PFSK-1 (cell line): ENCODE data around the gene LDLRAD4.

Experiments
- FOXP2 ChIP-seq: optimal IDR thresholded peaks from 2 replicates; pipeline ENCODE3; 2011; ENCODE audit warnings: borderline replicate concordance, control low read depth, inconsistent platforms; ENCODE audit not compliant: insufficient read depth; ENCODE audit errors: extremely low read length, extremely low read depth
- POLR2AphosphoS5 ChIP-seq: IDR thresholded peaks from 2 replicates; pipeline ENCODE4 v1.6.1; 2012; ENCODE audit warnings: low read depth, mild to moderate bottlenecking, control low read depth, low read length, moderate library complexity
- REST ChIP-seq, 2 experiments: IDR thresholded peaks; 2 replicates each; pipeline versions ENCODE4 v1.6.1 to v1.8.0; 2011 to 2012; ENCODE audit warnings: low read depth in 2 of 2, low read length in 2 of 2, control low read depth in 1 of 2, inconsistent platforms in 1 of 2, mild to moderate bottlenecking in 1 of 2, moderate library complexity in 1 of 2; ENCODE audit not compliant: insufficient read depth in 1 of 2
- SIN3A ChIP-seq: IDR thresholded peaks from 2 replicates; pipeline ENCODE4 v1.6.1; 2012; ENCODE audit warnings: mild to moderate bottlenecking, low read length, moderate library complexity, borderline replicate concordance; ENCODE audit not compliant: insufficient read depth
- TAF1 ChIP-seq: IDR thresholded peaks from 2 replicates; pipeline ENCODE4 v1.6.1; 2012; ENCODE audit warnings: low read length, control low read depth, borderline replicate concordance; ENCODE audit not compliant: insufficient read depth

The LDLRAD4 gene

DNA sequence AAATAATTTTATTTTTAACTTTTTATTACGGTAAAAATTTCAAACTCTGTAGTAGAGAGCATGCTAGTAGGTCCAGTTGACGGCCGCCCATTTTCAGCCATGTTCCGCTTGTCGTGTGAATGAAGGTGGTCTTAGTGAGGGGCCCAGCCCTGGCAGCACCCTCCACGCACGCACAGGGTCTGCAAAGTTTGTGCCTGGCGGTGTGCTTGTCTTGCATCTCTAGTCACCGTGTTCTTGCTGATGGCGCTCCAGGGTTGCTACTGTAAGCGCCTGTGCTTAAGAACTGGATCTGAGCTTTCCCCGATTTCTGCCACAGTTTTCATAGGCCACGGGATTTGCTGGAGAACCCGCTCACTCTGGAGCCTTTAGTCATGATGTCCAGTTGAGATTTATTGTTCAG, 28.9 kb downstream of the LDLRAD4 start:
- TF ChIP-seq FOXP2 (no peak), TAF1 (no peak), SIN3A (no peak), POLR2AphosphoS5 (no peak), REST (IDR thresholded peaks at IDR 0.05; ENCODE audit: insufficient read depth in 1 of 2, low read depth in 2 of 2, low read length in 2 of 2) (no peak)

- TF ChIP-seq REST (IDR thresholded peaks at IDR 0.05; ENCODE audit: insufficient read depth in 1 of 2, low read depth in 2 of 2, low read length in 2 of 2) (no peak), FOXP2 (no peak), TAF1 (no peak), POLR2AphosphoS5 (no peak), SIN3A (no peak)
Observed at GRCh38 chr18:13252686-13253410, 34.3 kb downstream of the LDLRAD4 start.

- TF ChIP-seq TAF1 (no peak), FOXP2 (no peak), SIN3A (no peak), POLR2AphosphoS5 (no peak), REST (IDR thresholded peaks at IDR 0.05; ENCODE audit: insufficient read depth in 1 of 2, low read depth in 2 of 2, low read length in 2 of 2) (no peak)
Observed at GRCh38 chr18:13253786-13254688, 35.5 kb downstream of the LDLRAD4 start.

DNA sequence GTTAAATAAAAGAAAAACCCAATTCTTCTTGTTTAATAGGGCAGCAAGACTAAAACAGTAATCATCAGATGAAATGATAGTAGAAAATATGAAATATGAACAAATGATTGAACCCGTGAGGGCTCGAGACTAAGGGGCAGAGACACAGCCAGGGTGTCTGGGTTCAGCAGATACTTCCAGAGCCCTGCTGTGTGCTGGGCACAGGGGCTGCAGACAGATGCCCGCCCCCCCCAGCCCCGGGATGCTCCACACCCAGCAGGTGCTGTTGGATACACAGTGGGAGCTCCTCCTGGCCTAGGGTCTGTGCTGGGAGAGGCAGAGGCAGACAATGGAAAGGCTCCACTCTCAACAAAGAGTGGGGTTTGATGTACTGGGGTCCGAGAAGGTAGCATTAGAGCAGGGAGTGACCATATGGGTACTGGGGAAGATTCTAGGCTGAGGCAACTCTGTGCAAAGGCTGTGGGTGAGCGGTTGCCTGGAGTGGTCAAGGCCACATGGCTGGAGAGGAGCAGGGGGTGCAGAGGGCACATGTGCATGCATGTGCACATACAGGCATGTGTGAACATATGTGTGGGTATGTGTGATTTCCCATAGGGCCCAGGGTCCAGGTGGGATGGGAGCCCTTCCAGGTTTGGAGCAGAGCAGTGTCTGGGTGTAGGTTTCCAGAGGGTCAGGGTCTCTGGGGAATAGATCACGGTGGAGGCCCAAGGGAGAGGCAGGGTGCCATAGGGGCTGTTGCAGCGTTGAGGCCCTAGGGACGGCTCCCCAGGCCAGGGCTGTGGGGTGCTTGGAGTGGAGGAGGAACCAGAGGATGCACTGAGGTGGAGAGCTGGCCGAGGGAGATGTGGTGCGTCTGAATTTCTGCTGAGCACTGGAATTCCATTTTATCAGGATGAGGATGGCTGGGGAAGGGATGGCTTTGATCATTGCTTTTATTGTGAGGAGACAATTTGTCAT, 36.7 kb downstream of the LDLRAD4 start:
- TF ChIP-seq POLR2AphosphoS5 = no peak
- TF ChIP-seq SIN3A = no peak
- TF ChIP-seq REST (IDR thresholded peaks at IDR 0.05; ENCODE audit: insufficient read depth in 1 of 2, low read depth in 2 of 2, low read length in 2 of 2) = no peak
- TF ChIP-seq FOXP2 = no peak
- no peak for TF ChIP-seq TAF1
